H9 (cell line): ENCODE data around the gene SLC2A4. TPM values are rescaled to one million over a fixed set of nuclear protein-coding genes. Genes with fewer than 3 reads are reported as not detected.

Experiments used
- DNase-seq: peaks from one replicate; pipeline ENCODE4 v3.0.0-alpha.2; 2017
- H2AFZ ChIP-seq: one replicate; pipeline ENCODE4 v1.6.1; 2013; ENCODE audit warnings: mild to moderate bottlenecking, low read length, control low read depth, moderate library complexity
- H2AK5ac ChIP-seq: 2 replicates; pipeline ENCODE4 v1.6.1; 2013; ENCODE audit warnings: low read length, control low read depth, mixed read lengths; ENCODE audit not compliant: insufficient read length
- H2BK120ac ChIP-seq: one replicate; pipeline ENCODE4 v1.6.1; 2013; ENCODE audit warnings: low read depth, mild to moderate bottlenecking, low read length, control low read depth, inconsistent platforms; ENCODE audit not compliant: poor library complexity, severe bottlenecking
- H2BK12ac ChIP-seq: 2 replicates; pipeline ENCODE4 v1.6.1; 2013; ENCODE audit warnings: low read length, control low read depth, mixed read lengths, low read depth; ENCODE audit not compliant: insufficient read length
- H2BK15ac ChIP-seq: 2 replicates; pipeline ENCODE4 v1.6.1; 2013; ENCODE audit warnings: low read depth, low read length, control low read depth
- H2BK20ac ChIP-seq: one replicate; pipeline ENCODE4 v1.6.1; 2013; ENCODE audit warnings: low read depth, mild to moderate bottlenecking, low read length, control low read depth, inconsistent platforms; ENCODE audit not compliant: poor library complexity, severe bottlenecking
- H2BK5ac ChIP-seq: 2 replicates; pipeline ENCODE4 v1.6.1; 2013; ENCODE audit warnings: low read length, control low read depth, mixed read lengths; ENCODE audit not compliant: insufficient read length
- H3K14ac ChIP-seq: 2 replicates; pipeline ENCODE4 v1.6.1; 2013; ENCODE audit warnings: low read length, control low read depth; ENCODE audit not compliant: insufficient read depth
- H3K18ac ChIP-seq: 2 replicates; pipeline ENCODE4 v1.6.1; 2013; ENCODE audit warnings: low read depth, mild to moderate bottlenecking, mixed read lengths, low read length, control low read depth; ENCODE audit not compliant: insufficient read length
- H3K23ac ChIP-seq: 2 replicates; pipeline ENCODE4 v1.6.1; 2013; ENCODE audit warnings: low read length, control low read depth, mixed read lengths, low read depth; ENCODE audit not compliant: insufficient read length
- H3K23me2 ChIP-seq: 2 replicates; pipeline ENCODE4 v1.6.1; 2013; ENCODE audit warnings: low read depth, mild to moderate bottlenecking, mixed read lengths, low read length, control low read depth; ENCODE audit not compliant: insufficient read length, poor library complexity, severe bottlenecking
- H3K27ac ChIP-seq: 2 replicates; pipeline ENCODE4 v1.5.1; 2013; ENCODE audit warnings: low read length, control low read depth, mixed read lengths, low read depth; ENCODE audit not compliant: insufficient read length
- H3K27me3 ChIP-seq: 2 replicates; pipeline ENCODE4 v1.6.1; 2013; ENCODE audit warnings: low read length, control low read depth, inconsistent platforms; ENCODE audit not compliant: insufficient read depth
- H3K4ac ChIP-seq: 2 replicates; pipeline ENCODE4 v1.6.1; 2013; ENCODE audit warnings: low read depth, mild to moderate bottlenecking, control low read depth, inconsistent platforms, low read length, moderate library complexity
- H3K4me1 ChIP-seq: 2 replicates; pipeline ENCODE4 v1.6.1; 2013; ENCODE audit warnings: low read length, control low read depth, inconsistent platforms; ENCODE audit not compliant: insufficient read depth
- H3K4me2 ChIP-seq: 2 replicates; pipeline ENCODE4 v1.6.1; 2013; ENCODE audit warnings: low read length, control low read depth, mixed read lengths; ENCODE audit not compliant: insufficient read length, insufficient read depth
- H3K56ac ChIP-seq: 2 replicates; pipeline ENCODE4 v1.6.1; 2013; ENCODE audit warnings: low read depth, mild to moderate bottlenecking, mixed read lengths, low read length, control low read depth; ENCODE audit not compliant: insufficient read length
- H3K79me1 ChIP-seq: 2 replicates; pipeline ENCODE4 v1.6.1; 2013; ENCODE audit warnings: low read depth, mild to moderate bottlenecking, moderate library complexity, low read length, control low read depth, inconsistent platforms; ENCODE audit not compliant: insufficient read depth, poor library complexity, severe bottlenecking
- H3K79me2 ChIP-seq: 2 replicates; pipeline ENCODE4 v1.6.1; 2013; ENCODE audit warnings: low read length, control low read depth, inconsistent platforms; ENCODE audit not compliant: insufficient read depth
- H3K9ac ChIP-seq: 2 replicates; pipeline ENCODE4 v1.6.1; 2013; ENCODE audit warnings: low read length, control low read depth, mixed read lengths; ENCODE audit not compliant: insufficient read length; ENCODE audit errors: extremely low read depth
- H3K9me3 ChIP-seq: one replicate; pipeline ENCODE4 v1.6.1; 2013; ENCODE audit warnings: low read depth, low read length, inconsistent platforms; ENCODE audit not compliant: control insufficient read depth
- H3T11ph ChIP-seq: one replicate; pipeline ENCODE4 v1.6.1; 2013; ENCODE audit warnings: mild to moderate bottlenecking, low read length, control low read depth, inconsistent platforms
- H4K20me1 ChIP-seq: one replicate; pipeline ENCODE4 v1.6.1; 2013; ENCODE audit not compliant: control insufficient read depth, insufficient read length, insufficient read depth
- H4K5ac ChIP-seq: 2 replicates; pipeline ENCODE4 v1.6.1; 2013; ENCODE audit warnings: low read depth, mild to moderate bottlenecking, mixed read lengths, low read length, control low read depth; ENCODE audit not compliant: insufficient read length
- H4K8ac ChIP-seq: replicated peaks from 2 replicates; pipeline ENCODE4 v1.6.1; 2013; ENCODE audit warnings: low read length, control low read depth, mixed read lengths, low read depth; ENCODE audit not compliant: insufficient read length
- H4K91ac ChIP-seq: 2 replicates; pipeline ENCODE4 v1.6.1; 2013; ENCODE audit warnings: low read depth, mild to moderate bottlenecking, moderate library complexity, mixed read lengths, low read length, control low read depth; ENCODE audit not compliant: insufficient read length
- H3K27ac Mint-ChIP-seq, 3 experiments: 2 replicates in 2 of 3; 3 replicates in 1 of 3; pipeline ENCODE4 v1.8.0; 2020 to 2021; ENCODE audit warnings: mixed read lengths in 3 of 3, mild to moderate bottlenecking in 1 of 3, moderate library complexity in 1 of 3
- H3K27me3 Mint-ChIP-seq: 2 replicates; pipeline ENCODE4 v1.8.0; 2021; ENCODE audit warnings: low read depth, mild to moderate bottlenecking, moderate library complexity, mixed read lengths
- H3K36me3 Mint-ChIP-seq, 3 experiments: 2 replicates in 2 of 3; 3 replicates in 1 of 3; pipeline ENCODE4 v1.8.0; 2020 to 2021; ENCODE audit warnings: low read depth in 3 of 3, mixed read lengths in 3 of 3; ENCODE audit not compliant: insufficient read depth in 1 of 3
- H3K4me1 Mint-ChIP-seq, 2 experiments: 2 replicates each; pipeline ENCODE4 v1.8.0; 2020; ENCODE audit warnings: mixed read lengths in 2 of 2
- H3K4me3 Mint-ChIP-seq, 2 experiments: 2 replicates in 1 of 2; 3 replicates in 1 of 2; pipeline ENCODE4 v1.8.0; 2020 to 2021; ENCODE audit warnings: mild to moderate bottlenecking in 2 of 2, mixed read lengths in 2 of 2, moderate library complexity in 1 of 2
- H3K9me3 Mint-ChIP-seq, 2 experiments: 2 replicates in 1 of 2; 3 replicates in 1 of 2; pipeline ENCODE4 v1.8.0; 2020; ENCODE audit warnings: mild to moderate bottlenecking in 2 of 2, mixed read lengths in 2 of 2, moderate library complexity in 1 of 2
- WGBS: extraction: QIAGEN DNeasy Blood & Tissue Kit; methylation state at CpG from one replicate; pipeline ENCODE4 v1.1.7; 2013; ENCODE audit warnings: missing lambda C conversion rate, low lambda C conversion rate, mixed read lengths; ENCODE audit not compliant: insufficient read length; ENCODE audit errors: extremely low coverage; 5-methylcytosine and 5-hydroxymethylcytosine counted together
- total RNA-seq: library from RNA; stranded (reverse); gene quantifications from 2 replicates; pipeline ENCODE4 v1.2.1, GENCODE V29; 2021
- TF ChIP-seq, protein P1 (sequence below): fragments of 200-600 bp; sonication (generic); conservative IDR thresholded peaks from 3 replicates; pipeline ENCODE4 v1.8.0; 2021; ENCODE audit warnings: antibody characterized with exemption, mild to moderate bottlenecking

The SLC2A4 gene
- total RNA-seq, 1 experiment from 2014 or later = 4.4 TPM

DNA sequence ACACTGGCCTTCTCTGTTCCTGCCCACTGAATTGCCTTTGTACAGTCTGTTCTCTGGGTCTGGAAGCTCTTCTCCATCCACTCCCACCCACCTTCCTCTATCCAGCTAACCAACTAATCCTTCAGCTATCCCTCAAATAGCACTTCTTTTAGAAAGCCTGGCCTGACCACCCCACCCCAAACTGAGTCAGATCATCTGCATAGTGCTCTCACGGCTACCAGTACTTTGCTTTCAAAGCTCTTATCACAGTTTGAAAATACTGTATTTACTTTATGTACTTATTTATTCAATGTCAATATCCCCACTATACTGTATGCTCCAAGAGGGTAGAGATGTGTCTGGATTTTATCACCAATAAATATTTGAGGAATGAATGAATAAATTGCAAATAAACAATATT, 14.7 kb upstream of the SLC2A4 start:
- Histone ChIP-seq H2AFZ (no peak overlapping the region), H3K56ac (no peak overlapping the region), H3K14ac (no peak overlapping the region), H3K23me2 (peaks cover 14% of the 10 kb centered on the region), H3K23ac (no peak overlapping the region), H2BK15ac (no peak overlapping the region), H3K27me3 (no peaks in the 10 kb centered on the region), H3K4me1 (no peaks in the 10 kb centered on the region; the same call in 1 of the 2 replicates), H3K79me1 (no peaks in the 10 kb centered on the region), H2BK5ac (no peak overlapping the region), H3K9ac (no peak overlapping the region), H3T11ph (no peak overlapping the region), H2AK5ac (no peak overlapping the region), H4K8ac (no peak overlapping the region), H3K4me2 (no peak overlapping the region), H2BK120ac (no peak overlapping the region), H3K18ac (no peak overlapping the region), H3K79me2 (peaks cover under 1% of the 10 kb centered on the region; the same call in 1 of the 2 replicates), H4K20me1 (no peaks in the 10 kb centered on the region), H3K27ac (no peak overlapping the region), H4K5ac (no peak overlapping the region), H4K91ac (no peak overlapping the region), H3K4ac (no peak overlapping the region), H3K9me3 (no peaks in the 10 kb centered on the region), H2BK20ac (no peak overlapping the region), H2BK12ac (peak overlapping the region; percentile 55)
- peaks cover under 1% of the 10 kb centered on the region; the same call in 1 of the 2 replicates for H3K27me3 Mint-ChIP-seq
- WGBS = no CpG with 5 or more reads among the region's 1 CpG
- H3K4me1 Mint-ChIP-seq = peaks cover 27 to 31% of the 10 kb centered on the region in 2 experiments
- peaks cover 0 to 4% (median 0%) of the 10 kb centered on the region in 3 experiments; a peak in 3 of 7 replicates for H3K36me3 Mint-ChIP-seq
- peaks cover 0 to 4% of the 10 kb centered on the region in 2 experiments; a peak in 1 of 5 replicates for H3K9me3 Mint-ChIP-seq
- TF ChIP-seq, protein P1, sequence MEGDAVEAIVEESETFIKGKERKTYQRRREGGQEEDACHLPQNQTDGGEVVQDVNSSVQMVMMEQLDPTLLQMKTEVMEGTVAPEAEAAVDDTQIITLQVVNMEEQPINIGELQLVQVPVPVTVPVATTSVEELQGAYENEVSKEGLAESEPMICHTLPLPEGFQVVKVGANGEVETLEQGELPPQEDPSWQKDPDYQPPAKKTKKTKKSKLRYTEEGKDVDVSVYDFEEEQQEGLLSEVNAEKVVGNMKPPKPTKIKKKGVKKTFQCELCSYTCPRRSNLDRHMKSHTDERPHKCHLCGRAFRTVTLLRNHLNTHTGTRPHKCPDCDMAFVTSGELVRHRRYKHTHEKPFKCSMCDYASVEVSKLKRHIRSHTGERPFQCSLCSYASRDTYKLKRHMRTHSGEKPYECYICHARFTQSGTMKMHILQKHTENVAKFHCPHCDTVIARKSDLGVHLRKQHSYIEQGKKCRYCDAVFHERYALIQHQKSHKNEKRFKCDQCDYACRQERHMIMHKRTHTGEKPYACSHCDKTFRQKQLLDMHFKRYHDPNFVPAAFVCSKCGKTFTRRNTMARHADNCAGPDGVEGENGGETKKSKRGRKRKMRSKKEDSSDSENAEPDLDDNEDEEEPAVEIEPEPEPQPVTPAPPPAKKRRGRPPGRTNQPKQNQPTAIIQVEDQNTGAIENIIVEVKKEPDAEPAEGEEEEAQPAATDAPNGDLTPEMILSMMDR = no peak
- no peak for DNase-seq
- H3K4me3 Mint-ChIP-seq = peak overlapping the region in 1 of 2 experiments; percentile 5; a peak in 1 of 5 replicates
- peak overlapping the region in 1 of 3 experiments; percentile 73; a peak in 2 of 7 replicates for H3K27ac Mint-ChIP-seq
